ENCODE results near the gene GRIK2.

DNA sequence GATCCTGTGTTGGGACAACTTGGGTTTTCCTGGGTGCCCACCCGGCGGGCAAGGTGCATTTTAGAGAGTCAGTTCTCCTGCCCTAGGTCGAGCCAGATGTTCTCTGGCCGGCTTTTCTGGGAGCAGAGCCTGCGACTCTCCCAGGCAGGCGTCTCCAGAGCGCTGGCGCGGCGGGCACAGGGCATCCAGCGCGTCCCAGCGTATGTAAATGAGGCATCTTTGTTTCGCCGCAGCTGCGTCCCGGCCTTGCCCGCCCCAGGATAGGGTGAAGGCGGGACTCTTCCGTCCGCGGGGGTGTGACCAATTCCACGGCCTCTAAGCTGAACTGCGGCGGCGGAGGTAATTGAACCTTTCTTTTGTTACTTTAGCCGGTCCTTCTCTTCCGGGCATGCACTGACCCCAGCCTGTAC is 9.1 kb downstream of the GRIK2 start:
- TF ChIP-seq, protein P1, sequence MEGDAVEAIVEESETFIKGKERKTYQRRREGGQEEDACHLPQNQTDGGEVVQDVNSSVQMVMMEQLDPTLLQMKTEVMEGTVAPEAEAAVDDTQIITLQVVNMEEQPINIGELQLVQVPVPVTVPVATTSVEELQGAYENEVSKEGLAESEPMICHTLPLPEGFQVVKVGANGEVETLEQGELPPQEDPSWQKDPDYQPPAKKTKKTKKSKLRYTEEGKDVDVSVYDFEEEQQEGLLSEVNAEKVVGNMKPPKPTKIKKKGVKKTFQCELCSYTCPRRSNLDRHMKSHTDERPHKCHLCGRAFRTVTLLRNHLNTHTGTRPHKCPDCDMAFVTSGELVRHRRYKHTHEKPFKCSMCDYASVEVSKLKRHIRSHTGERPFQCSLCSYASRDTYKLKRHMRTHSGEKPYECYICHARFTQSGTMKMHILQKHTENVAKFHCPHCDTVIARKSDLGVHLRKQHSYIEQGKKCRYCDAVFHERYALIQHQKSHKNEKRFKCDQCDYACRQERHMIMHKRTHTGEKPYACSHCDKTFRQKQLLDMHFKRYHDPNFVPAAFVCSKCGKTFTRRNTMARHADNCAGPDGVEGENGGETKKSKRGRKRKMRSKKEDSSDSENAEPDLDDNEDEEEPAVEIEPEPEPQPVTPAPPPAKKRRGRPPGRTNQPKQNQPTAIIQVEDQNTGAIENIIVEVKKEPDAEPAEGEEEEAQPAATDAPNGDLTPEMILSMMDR (IDR thresholded peaks at IDR 0.05): no peak
- TF ChIP-seq POLR2A (IDR thresholded peaks at IDR 0.05) (no peak), EP300 (IDR thresholded peaks at IDR 0.05) (no peak)

Data from ovary (tissue), 3 donors.